ENCODE measurements around the gene COL19A1. TPM values are rescaled to one million over a fixed set of nuclear protein-coding genes. Genes with fewer than 3 reads are reported as not detected.

The COL19A1 gene
- total and polyA plus RNA-seq, 9 of the 15 experiments (the other 6 are each of a cell fraction or from before 2014, with no cell fraction given), result not detected

DNA sequence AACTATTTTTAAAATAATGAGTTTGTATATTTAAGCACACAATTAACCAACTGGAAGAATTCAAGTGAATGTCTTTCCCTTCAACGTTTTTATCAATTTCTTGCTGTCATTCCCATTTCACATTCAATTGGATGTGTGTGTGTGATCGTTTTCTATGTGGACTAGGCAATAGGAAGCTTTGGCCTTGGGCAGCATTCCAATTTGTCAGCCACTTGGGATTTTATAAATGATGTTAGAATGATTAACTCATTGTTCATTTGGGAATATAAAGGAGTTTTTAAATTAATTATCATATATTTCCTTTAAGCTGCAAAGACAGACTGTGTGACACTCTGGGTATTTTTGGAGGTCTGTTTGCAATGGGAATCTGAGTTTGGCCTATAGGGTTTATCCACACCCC is 274.1 kb downstream of the COL19A1 start:
- Histone ChIP-seq H3K9me3 (replicated peaks; ENCODE audit: control insufficient read depth, insufficient read depth, low read depth, low read length) (no peaks in the 10 kb centered on the region), H3K27me3 (ENCODE audit: control insufficient read depth in 2 of 2, insufficient read depth in 2 of 2, low read length in 2 of 2) (no peaks in the 10 kb centered on the region), H3K9me1 (ENCODE audit: control insufficient read depth, insufficient read depth, low read length) (no peaks in the 10 kb centered on the region), H3K36me3 (ENCODE audit: control insufficient read depth, insufficient read depth, low read length) (no peaks in the 10 kb centered on the region), H3K4me1 (replicated peaks in 1 of 2; ENCODE audit: control insufficient read depth in 2 of 2, insufficient read depth in 2 of 2, low read length in 2 of 2) (no peaks in the 10 kb centered on the region), H3K79me2 (ENCODE audit: control insufficient read depth, insufficient read depth, low read length) (no peaks in the 10 kb centered on the region), H4K20me1 (replicated peaks; ENCODE audit: control insufficient read depth, insufficient read depth, low read length) (no peaks in the 10 kb centered on the region), H3K4me2 (ENCODE audit: insufficient read depth, low read length) (no peak overlapping the region), H2AFZ (ENCODE audit: low read depth, low read length) (no peak overlapping the region), H3K4me3 (no peak overlapping the region), H3K27ac (ENCODE audit: extremely low read depth, low read depth, low read length) (no peak overlapping the region), H3K9ac (ENCODE audit: insufficient read depth in 1 of 2, low read depth in 2 of 2, low read length in 2 of 2) (no peak overlapping the region)
- in situ Hi-C loops (cut with MboI) (no loop called here), intact Hi-C loops (cut with micrococcal nuclease) (no loop called here)
- no peak for FAIRE-seq
- no peak for ATAC-seq
- ChIA-PET CTCF (ENCODE audit: low intra/inter-chr PET ratio) (no interaction called here), POLR2A (no interaction called here)
- TF ChIP-seq, protein P1, sequence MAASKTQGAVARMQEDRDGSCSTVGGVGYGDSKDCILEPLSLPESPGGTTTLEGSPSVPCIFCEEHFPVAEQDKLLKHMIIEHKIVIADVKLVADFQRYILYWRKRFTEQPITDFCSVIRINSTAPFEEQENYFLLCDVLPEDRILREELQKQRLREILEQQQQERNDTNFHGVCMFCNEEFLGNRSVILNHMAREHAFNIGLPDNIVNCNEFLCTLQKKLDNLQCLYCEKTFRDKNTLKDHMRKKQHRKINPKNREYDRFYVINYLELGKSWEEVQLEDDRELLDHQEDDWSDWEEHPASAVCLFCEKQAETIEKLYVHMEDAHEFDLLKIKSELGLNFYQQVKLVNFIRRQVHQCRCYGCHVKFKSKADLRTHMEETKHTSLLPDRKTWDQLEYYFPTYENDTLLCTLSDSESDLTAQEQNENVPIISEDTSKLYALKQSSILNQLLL (CRISPR knock-in tag; IDR thresholded peaks at IDR 0.05; ENCODE audit: borderline replicate concordance), result no peak
- no TSS peak for BruUV-seq (replicated peaks)
- no peak for DNase-seq (ENCODE audit: extremely low read depth in 1 of 4, low spot score in 3 of 4)
- 0% methylated on average over 2 of the region's 2 CpGs for WGBS (ENCODE audit: insufficient coverage, low coverage, missing lambda C conversion rate)

DNA sequence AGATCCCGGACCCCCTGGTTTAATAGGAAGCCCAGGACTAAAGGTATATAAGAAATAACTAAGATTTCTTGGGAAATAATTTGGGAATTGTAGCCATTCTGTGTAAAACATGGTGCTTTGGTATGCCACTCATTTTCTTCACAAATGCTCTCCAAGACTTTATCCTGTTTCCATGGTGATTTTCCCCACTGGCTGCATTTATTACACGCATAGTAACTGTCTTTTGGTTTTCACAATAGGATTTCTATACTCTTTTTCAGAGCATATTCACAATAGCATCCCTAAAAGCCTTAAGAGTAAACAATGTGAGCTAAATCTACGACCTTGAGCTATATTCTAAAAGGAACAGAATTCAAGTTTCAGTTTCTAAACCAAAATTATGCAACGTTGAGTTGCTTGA is 275.7 kb downstream of the COL19A1 start:
- no TSS peak for BruUV-seq (replicated peaks)
- no peak for DNase-seq (ENCODE audit: extremely low read depth in 1 of 4, low spot score in 3 of 4)
- TF ChIP-seq, protein P2, sequence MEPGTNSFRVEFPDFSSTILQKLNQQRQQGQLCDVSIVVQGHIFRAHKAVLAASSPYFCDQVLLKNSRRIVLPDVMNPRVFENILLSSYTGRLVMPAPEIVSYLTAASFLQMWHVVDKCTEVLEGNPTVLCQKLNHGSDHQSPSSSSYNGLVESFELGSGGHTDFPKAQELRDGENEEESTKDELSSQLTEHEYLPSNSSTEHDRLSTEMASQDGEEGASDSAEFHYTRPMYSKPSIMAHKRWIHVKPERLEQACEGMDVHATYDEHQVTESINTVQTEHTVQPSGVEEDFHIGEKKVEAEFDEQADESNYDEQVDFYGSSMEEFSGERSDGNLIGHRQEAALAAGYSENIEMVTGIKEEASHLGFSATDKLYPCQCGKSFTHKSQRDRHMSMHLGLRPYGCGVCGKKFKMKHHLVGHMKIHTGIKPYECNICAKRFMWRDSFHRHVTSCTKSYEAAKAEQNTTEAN (CRISPR knock-in tag; IDR thresholded peaks at IDR 0.05), result no peak
- TF ChIP-seq HDAC3 (IDR thresholded peaks at IDR 0.05; ENCODE audit: borderline replicate concordance, partially characterized antibody), result no peak
- peak; percentile 25; the same call in 1 of the 2 replicates for TF ChIP-seq RFX1 (IDR thresholded peaks at IDR 0.05)
- Histone ChIP-seq H4K20me1 (replicated peaks; ENCODE audit: control insufficient read depth, insufficient read depth, low read length) (no peaks in the 10 kb centered on the region), H3K4me3 (no peak overlapping the region), H3K79me2 (ENCODE audit: control insufficient read depth, insufficient read depth, low read length) (no peaks in the 10 kb centered on the region), H3K4me1 (replicated peaks in 1 of 2; ENCODE audit: control insufficient read depth in 2 of 2, insufficient read depth in 2 of 2, low read length in 2 of 2) (no peaks in the 10 kb centered on the region), H3K9me3 (replicated peaks; ENCODE audit: control insufficient read depth, insufficient read depth, low read depth, low read length) (no peaks in the 10 kb centered on the region), H3K27me3 (ENCODE audit: control insufficient read depth in 2 of 2, insufficient read depth in 2 of 2, low read length in 2 of 2) (no peaks in the 10 kb centered on the region), H3K36me3 (ENCODE audit: control insufficient read depth, insufficient read depth, low read length) (no peaks in the 10 kb centered on the region), H3K9me1 (ENCODE audit: control insufficient read depth, insufficient read depth, low read length) (no peaks in the 10 kb centered on the region), H3K27ac (ENCODE audit: extremely low read depth, low read depth, low read length) (no peak overlapping the region), H3K4me2 (ENCODE audit: insufficient read depth, low read length) (no peak overlapping the region), H2AFZ (ENCODE audit: low read depth, low read length) (no peak overlapping the region), H3K9ac (ENCODE audit: insufficient read depth in 1 of 2, low read depth in 2 of 2, low read length in 2 of 2) (no peak overlapping the region)
- in situ Hi-C loops (cut with MboI), result no loop called here
- 0% methylated on average over 4 of the region's 4 CpGs for WGBS (ENCODE audit: insufficient coverage, low coverage, missing lambda C conversion rate)
- intact Hi-C loops (cut with micrococcal nuclease), result no loop called here
- ATAC-seq, result no peak
- CTCF ChIA-PET (ENCODE audit: low intra/inter-chr PET ratio), result no interaction called here
- POLR2A ChIA-PET, result interaction anchor here (0.7 to 1.4 kb wide), 3 partner anchors 8 to 53 kb away, joined by 3 read pairs; no protein-coding TSS in a partner anchor
- FAIRE-seq, result no peak
